Mesendoderm (in vitro differentiated cells): ENCODE results near the gene VLDLR.

Source experiments
- DNase-seq: peaks from one replicate; pipeline ENCODE4 v3.0.0; 2013
- H2AK5ac ChIP-seq: 2 replicates; pipeline ENCODE4 v1.6.1; 2013; ENCODE audit warnings: low read length, inconsistent platforms
- H2BK120ac ChIP-seq: 2 replicates; pipeline ENCODE4 v1.6.1; 2013; ENCODE audit warnings: low read depth, mild to moderate bottlenecking, low read length, moderate library complexity, mixed read lengths
- H2BK15ac ChIP-seq: replicated peaks from 2 replicates; pipeline ENCODE4 v1.6.1; 2013; ENCODE audit warnings: low read depth, mild to moderate bottlenecking, moderate library complexity
- H2BK5ac ChIP-seq: 2 replicates; pipeline ENCODE4 v1.6.1; 2013; ENCODE audit warnings: low read length, inconsistent platforms
- H3K18ac ChIP-seq: 2 replicates; pipeline ENCODE4 v1.6.1; 2013; ENCODE audit warnings: mild to moderate bottlenecking, low read length, mixed read lengths
- H3K23ac ChIP-seq: one replicate; pipeline ENCODE4 v1.6.1; 2013; ENCODE audit warnings: low read length
- H3K27ac ChIP-seq: 2 replicates; pipeline ENCODE4 v1.5.1; 2013; ENCODE audit warnings: low read depth, mild to moderate bottlenecking, inconsistent platforms, low read length, moderate library complexity
- H3K27me3 ChIP-seq: 2 replicates; pipeline ENCODE4 v1.6.1; 2013; ENCODE audit warnings: low read length, control low read depth, mild to moderate bottlenecking, inconsistent platforms; ENCODE audit not compliant: insufficient read depth, poor library complexity
- H3K36me3 ChIP-seq: 2 replicates; pipeline ENCODE4 v1.6.1; 2013; ENCODE audit warnings: low read length, inconsistent platforms; ENCODE audit not compliant: control insufficient read depth, insufficient read depth
- H3K4ac ChIP-seq: one replicate; pipeline ENCODE4 v1.6.1; 2013; ENCODE audit warnings: low read depth, mild to moderate bottlenecking, low read length, moderate library complexity
- H3K4me1 ChIP-seq: 2 replicates; pipeline ENCODE4 v1.6.1; 2013; ENCODE audit warnings: low read depth, low read length, inconsistent platforms; ENCODE audit not compliant: control insufficient read depth
- H3K4me2 ChIP-seq: 2 replicates; pipeline ENCODE4 v1.6.1; 2013; ENCODE audit warnings: low read length
- H3K4me3 ChIP-seq: 2 replicates; pipeline ENCODE4 v1.5.1; 2013; ENCODE audit warnings: mild to moderate bottlenecking, low read length
- H3K56ac ChIP-seq: one replicate; pipeline ENCODE4 v1.6.1; 2013; ENCODE audit warnings: low read length
- H3K79me1 ChIP-seq: 2 replicates; pipeline ENCODE4 v1.6.1; 2013; ENCODE audit warnings: low read length, inconsistent platforms
- H3K79me2 ChIP-seq: 2 replicates; pipeline ENCODE4 v1.6.1; 2013; ENCODE audit warnings: mild to moderate bottlenecking, low read length; ENCODE audit not compliant: control insufficient read depth, insufficient read depth
- H3K9ac ChIP-seq: 2 replicates; pipeline ENCODE4 v1.6.1; 2013; ENCODE audit warnings: low read length, inconsistent platforms
- H4K5ac ChIP-seq: one replicate; pipeline ENCODE4 v1.6.1; 2013; ENCODE audit warnings: low read length
- H4K8ac ChIP-seq: one replicate; pipeline ENCODE4 v1.6.1; 2013; ENCODE audit warnings: low read depth, mild to moderate bottlenecking, control low read depth, low read length, moderate library complexity
- WGBS: extraction: QIAGEN DNeasy Blood & Tissue Kit; methylation state at CpG from one replicate; pipeline ENCODE4 v1.1.7; 2013; ENCODE audit warnings: low lambda C conversion rate, missing lambda C conversion rate; ENCODE audit not compliant: insufficient coverage; ENCODE audit errors: extremely low coverage; 5-methylcytosine and 5-hydroxymethylcytosine counted together

The VLDLR gene

GRCh38 chr9:2677915-2678889 is 56.6 kb downstream of the VLDLR start:
- Histone ChIP-seq H3K9ac (no peak overlapping the region), H4K8ac (no peak overlapping the region), H2BK120ac (no peak overlapping the region), H3K18ac (no peak overlapping the region), H3K4me3 (no peak overlapping the region), H2BK15ac (no peak overlapping the region), H3K79me2 (no peaks in the 10 kb centered on the region), H3K27ac (no peak overlapping the region), H2AK5ac (no peak overlapping the region), H3K4ac (no peak overlapping the region), H4K5ac (no peak overlapping the region), H3K56ac (no peak overlapping the region), H3K4me1 (peaks cover 4% of the 10 kb centered on the region), H3K27me3 (no peaks in the 10 kb centered on the region), H3K23ac (no peak overlapping the region), H3K4me2 (no peak overlapping the region), H3K79me1 (no peaks in the 10 kb centered on the region), H3K36me3 (no peaks in the 10 kb centered on the region), H2BK5ac (no peak overlapping the region)
- no CpG with 5 or more reads among the region's 5 CpGs for WGBS
- no peak for DNase-seq

DNA sequence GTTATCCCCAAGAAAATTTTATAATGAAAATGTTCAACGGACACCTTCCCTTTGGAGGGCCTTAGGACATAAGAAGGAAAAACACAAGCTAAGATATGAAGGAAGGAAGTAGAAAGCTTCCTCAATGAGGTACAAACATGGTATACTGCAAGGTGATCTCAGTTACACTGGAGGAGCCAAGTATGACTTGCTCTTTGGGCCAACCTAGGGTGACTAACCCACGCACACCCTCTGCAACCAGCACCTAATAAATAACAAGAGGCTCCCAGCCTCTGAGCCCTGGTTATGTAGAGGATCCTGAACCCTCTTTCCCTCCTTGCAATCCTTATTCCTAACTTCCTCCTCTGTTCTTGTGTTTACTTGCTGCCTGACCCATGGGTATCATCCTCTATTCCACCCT is 57.4 kb downstream of the VLDLR start:
- no CpG with 5 or more reads among the region's 2 CpGs for WGBS

GRCh38 chr9:2681981-2682380 is 60.4 kb downstream of the VLDLR start:
- H3K4me2 ChIP-seq: no peak overlapping the region
- H3K4me3 ChIP-seq: no peak overlapping the region
- no peak overlapping the region for H2BK15ac ChIP-seq
- no peak overlapping the region for H3K27ac ChIP-seq
- H4K5ac ChIP-seq: no peak overlapping the region
- H2AK5ac ChIP-seq: no peak overlapping the region
- no peaks in the 10 kb centered on the region for H3K79me1 ChIP-seq
- H3K18ac ChIP-seq: no peak overlapping the region
- H3K4ac ChIP-seq: no peak overlapping the region
- DNase-seq: no peak
- no peak overlapping the region for H3K9ac ChIP-seq
- WGBS: no CpG with 5 or more reads among the region's 1 CpG
- H3K56ac ChIP-seq: no peak overlapping the region
- no peak overlapping the region for H2BK120ac ChIP-seq
- no peak overlapping the region for H2BK5ac ChIP-seq
- H3K4me1 ChIP-seq: peaks cover 4% of the 10 kb centered on the region
- no peak overlapping the region for H3K23ac ChIP-seq
- no peaks in the 10 kb centered on the region for H3K79me2 ChIP-seq
- H3K36me3 ChIP-seq: no peaks in the 10 kb centered on the region
- no peak overlapping the region for H4K8ac ChIP-seq
- no peaks in the 10 kb centered on the region for H3K27me3 ChIP-seq

More for the DNA sequence above, 57.4 kb downstream of the VLDLR start:
- H2AK5ac ChIP-seq: no peak overlapping the region
- H3K23ac ChIP-seq: no peak overlapping the region
- no peak overlapping the region for H4K5ac ChIP-seq
- H3K18ac ChIP-seq: no peak overlapping the region
- H3K4ac ChIP-seq: no peak overlapping the region
- no peak overlapping the region for H4K8ac ChIP-seq
- no peak overlapping the region for H3K9ac ChIP-seq
- no peaks in the 10 kb centered on the region for H3K79me1 ChIP-seq
- no peak overlapping the region for H3K4me3 ChIP-seq
- H3K79me2 ChIP-seq: no peaks in the 10 kb centered on the region
- H2BK120ac ChIP-seq: no peak overlapping the region
- peaks cover 4% of the 10 kb centered on the region for H3K4me1 ChIP-seq
- no peak overlapping the region for H3K4me2 ChIP-seq
- no peaks in the 10 kb centered on the region for H3K36me3 ChIP-seq
- no peak overlapping the region for H3K27ac ChIP-seq
- H3K27me3 ChIP-seq: no peaks in the 10 kb centered on the region
- DNase-seq: no peak
- H2BK5ac ChIP-seq: no peak overlapping the region
- no peak overlapping the region for H3K56ac ChIP-seq
- H2BK15ac ChIP-seq: no peak overlapping the region

DNA sequence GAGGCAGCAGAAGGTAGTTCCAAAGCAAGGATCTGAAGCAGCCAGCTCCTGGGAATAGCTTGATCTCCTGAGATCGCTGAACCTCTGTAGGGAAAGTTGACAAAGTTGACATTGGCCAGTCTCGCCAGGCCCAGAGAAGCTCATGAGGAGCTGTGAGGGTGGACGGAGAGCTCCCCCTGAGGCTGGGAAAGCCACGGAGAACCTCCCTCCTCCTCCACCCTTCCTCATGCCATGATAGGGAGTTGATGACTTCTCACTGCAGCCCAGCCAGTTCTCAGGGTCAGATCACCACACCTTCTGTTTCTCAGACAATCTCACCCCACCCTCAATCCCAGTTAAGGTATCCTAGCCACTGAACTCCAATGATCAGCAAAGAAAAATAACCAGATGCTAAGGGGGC is 65.3 kb downstream of the VLDLR start:
- Histone ChIP-seq H3K56ac (no peak overlapping the region), H3K4me1 (no peaks in the 10 kb centered on the region), H3K9ac (no peak overlapping the region), H3K4me2 (no peak overlapping the region), H2BK5ac (no peak overlapping the region), H3K4ac (no peak overlapping the region), H3K27ac (no peak overlapping the region), H3K27me3 (no peaks in the 10 kb centered on the region), H3K4me3 (no peak overlapping the region), H4K8ac (no peak overlapping the region), H2BK15ac (no peak overlapping the region), H3K18ac (no peak overlapping the region), H3K79me2 (no peaks in the 10 kb centered on the region), H3K79me1 (no peaks in the 10 kb centered on the region), H3K36me3 (no peaks in the 10 kb centered on the region), H3K23ac (no peak overlapping the region), H2AK5ac (no peak overlapping the region), H4K5ac (no peak overlapping the region), H2BK120ac (no peak overlapping the region)
- peak; percentile 45 for DNase-seq
- no CpG with 5 or more reads among the region's 4 CpGs for WGBS

- no peak overlapping the region for H3K18ac ChIP-seq
- H2BK15ac ChIP-seq: no peak overlapping the region
- DNase-seq: no peak
- H3K4me1 ChIP-seq: no peaks in the 10 kb centered on the region
- no peak overlapping the region for H3K56ac ChIP-seq
- H4K8ac ChIP-seq: no peak overlapping the region
- H3K27me3 ChIP-seq: no peaks in the 10 kb centered on the region
- no peak overlapping the region for H2BK120ac ChIP-seq
- no peaks in the 10 kb centered on the region for H3K36me3 ChIP-seq
- no peaks in the 10 kb centered on the region for H3K79me2 ChIP-seq
- H3K27ac ChIP-seq: no peak overlapping the region
- no peak overlapping the region for H3K4ac ChIP-seq
- WGBS: no CpG with 5 or more reads among the region's 3 CpGs
- H3K23ac ChIP-seq: no peak overlapping the region
- no peak overlapping the region for H3K4me2 ChIP-seq
- H3K9ac ChIP-seq: no peak overlapping the region
- H4K5ac ChIP-seq: no peak overlapping the region
- no peaks in the 10 kb centered on the region for H3K79me1 ChIP-seq
- no peak overlapping the region for H3K4me3 ChIP-seq
- H2BK5ac ChIP-seq: no peak overlapping the region
- H2AK5ac ChIP-seq: no peak overlapping the region
These were observed 67.0 kb downstream of the VLDLR start for GRCh38 chr9:2688636-2689035.
